Neural crest cell (in vitro differentiated cells): ENCODE data around the gene CLDND1. TPM values are rescaled to one million over a fixed set of nuclear protein-coding genes. Genes with fewer than 3 reads are reported as not detected.

Source experiments
- DNase-seq: peaks from one replicate; pipeline ENCODE4 v3.0.0; 2021; ENCODE audit warnings: low read depth, mixed read lengths, low spot score
- H3K27ac Mint-ChIP-seq: one replicate; pipeline ENCODE4 v1.8.0; 2021; ENCODE audit warnings: mild to moderate bottlenecking, mixed read lengths; ENCODE audit not compliant: unreplicated experiment
- H3K27me3 Mint-ChIP-seq: 2 replicates; pipeline ENCODE4 v1.8.0; 2021; ENCODE audit warnings: low read depth, mild to moderate bottlenecking, mixed read lengths
- H3K36me3 Mint-ChIP-seq: 2 replicates; pipeline ENCODE4 v1.8.0; 2021; ENCODE audit warnings: low read depth, mild to moderate bottlenecking, mixed read lengths
- H3K4me1 Mint-ChIP-seq: 2 replicates; pipeline ENCODE4 v1.8.0; 2021; ENCODE audit warnings: mixed read lengths
- H3K4me3 Mint-ChIP-seq: one replicate; pipeline ENCODE4 v1.8.0; 2021; ENCODE audit warnings: mild to moderate bottlenecking, mixed read lengths
- H3K9me3 Mint-ChIP-seq: 2 replicates; pipeline ENCODE4 v1.8.0; 2021; ENCODE audit warnings: mixed read lengths
- long read RNA-seq: library from polyadenylated mRNA; unstranded; transcript quantifications from one replicate; pipeline ENCODE4 v2.0.0, GENCODE V29; 2020
- total RNA-seq: library from RNA; stranded (reverse); gene quantifications from 2 replicates; pipeline ENCODE4 v1.2.1, GENCODE V29; 2021
- TF ChIP-seq, protein P1 (sequence below): fragments of 200-600 bp; sonication (generic); conservative IDR thresholded peaks from 2 replicates; pipeline ENCODE4 v1.5.0; 2021; ENCODE audit warnings: antibody characterized with exemption, mild to moderate bottlenecking

The CLDND1 gene
- 93.5 and 102 TPM in 2 replicates for total RNA-seq
- long read RNA-seq, transcript CLDND1-201 (5 exons, 2,161 nt), result major isoform, 28 of 43 reads
- long read RNA-seq, partial matches to known transcripts, result 1 of 43 reads
- long read RNA-seq, other reads (novel, unspliced or antisense), result 4 of 43 reads

DNA sequence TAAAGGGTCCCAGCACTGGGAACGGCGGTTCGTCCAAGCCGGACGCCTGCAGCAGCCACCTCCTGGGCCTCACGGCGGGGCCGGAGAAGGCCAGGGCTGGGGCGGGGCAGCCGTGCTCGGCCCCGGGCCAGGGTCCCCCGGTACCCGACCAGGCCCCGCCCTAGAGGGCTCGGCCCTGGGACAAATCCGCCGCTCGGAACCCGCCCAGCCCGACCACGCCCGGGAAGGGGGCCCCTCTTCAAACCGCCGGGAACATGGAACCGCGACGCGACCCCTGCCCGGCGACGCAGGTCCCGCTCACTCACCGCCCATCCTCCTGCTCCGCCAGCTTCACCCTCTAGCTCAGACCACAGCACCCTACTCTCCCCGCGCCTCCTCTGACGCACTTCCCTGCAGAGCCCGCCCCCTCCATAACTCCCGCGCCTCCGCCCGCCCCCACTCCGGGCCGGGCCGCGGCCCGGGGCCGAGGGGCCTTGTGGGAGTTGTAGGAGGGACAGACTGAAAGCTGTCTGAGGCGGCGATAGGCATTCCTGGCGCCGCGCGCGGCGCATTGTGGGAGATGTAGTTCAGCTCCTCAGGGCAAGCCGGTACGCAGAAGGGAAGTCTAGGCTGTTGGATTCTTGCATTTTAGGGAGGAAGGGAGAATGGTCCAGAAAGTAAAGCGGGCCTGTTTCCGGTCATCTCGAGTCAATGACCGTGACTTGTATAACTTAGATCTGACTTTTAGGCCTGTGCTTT lies at the start of gene CLDND1:
Gene CLDND1, minus strand, starts transcription at position 359 of the 738 bp plus-strand sequence. CDS start 1,478 bp downstream, outside the sequence.
- Mint-ChIP-seq H3K27ac (peak within 1 kb of the TSS; percentile 97), H3K9me3 (peaks cover 2% of the 10 kb centered on the region), H3K27me3 (no peaks in the 10 kb centered on the region), H3K4me3 (peak within 1 kb of the TSS; percentile 90), H3K36me3 (peaks cover 9% of the 10 kb centered on the region), H3K4me1 (peaks cover 39% of the 10 kb centered on the region)
- peak; percentile 88 for DNase-seq
- TF ChIP-seq, protein P1, sequence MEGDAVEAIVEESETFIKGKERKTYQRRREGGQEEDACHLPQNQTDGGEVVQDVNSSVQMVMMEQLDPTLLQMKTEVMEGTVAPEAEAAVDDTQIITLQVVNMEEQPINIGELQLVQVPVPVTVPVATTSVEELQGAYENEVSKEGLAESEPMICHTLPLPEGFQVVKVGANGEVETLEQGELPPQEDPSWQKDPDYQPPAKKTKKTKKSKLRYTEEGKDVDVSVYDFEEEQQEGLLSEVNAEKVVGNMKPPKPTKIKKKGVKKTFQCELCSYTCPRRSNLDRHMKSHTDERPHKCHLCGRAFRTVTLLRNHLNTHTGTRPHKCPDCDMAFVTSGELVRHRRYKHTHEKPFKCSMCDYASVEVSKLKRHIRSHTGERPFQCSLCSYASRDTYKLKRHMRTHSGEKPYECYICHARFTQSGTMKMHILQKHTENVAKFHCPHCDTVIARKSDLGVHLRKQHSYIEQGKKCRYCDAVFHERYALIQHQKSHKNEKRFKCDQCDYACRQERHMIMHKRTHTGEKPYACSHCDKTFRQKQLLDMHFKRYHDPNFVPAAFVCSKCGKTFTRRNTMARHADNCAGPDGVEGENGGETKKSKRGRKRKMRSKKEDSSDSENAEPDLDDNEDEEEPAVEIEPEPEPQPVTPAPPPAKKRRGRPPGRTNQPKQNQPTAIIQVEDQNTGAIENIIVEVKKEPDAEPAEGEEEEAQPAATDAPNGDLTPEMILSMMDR, result no peak

GRCh38 chr3:98568402-98568801 lies 45.7 kb upstream of the CLDND1 start:
- Mint-ChIP-seq H3K36me3 (no peaks in the 10 kb centered on the region), H3K4me1 (peaks cover 2% of the 10 kb centered on the region), H3K27ac (no peak overlapping the region), H3K4me3 (no peak overlapping the region), H3K27me3 (no peaks in the 10 kb centered on the region), H3K9me3 (no peaks in the 10 kb centered on the region)
- TF ChIP-seq, protein P1, result no peak
- no peak for DNase-seq

GRCh38 chr3:98567666-98568270 lies 45.1 kb upstream of the CLDND1 start:
- Mint-ChIP-seq H3K4me3 (no peak overlapping the region), H3K27ac (no peak overlapping the region), H3K9me3 (no peaks in the 10 kb centered on the region), H3K27me3 (no peaks in the 10 kb centered on the region), H3K4me1 (no peaks in the 10 kb centered on the region), H3K36me3 (no peaks in the 10 kb centered on the region)
- TF ChIP-seq, protein P1, result no peak
- DNase-seq, result no peak

DNA sequence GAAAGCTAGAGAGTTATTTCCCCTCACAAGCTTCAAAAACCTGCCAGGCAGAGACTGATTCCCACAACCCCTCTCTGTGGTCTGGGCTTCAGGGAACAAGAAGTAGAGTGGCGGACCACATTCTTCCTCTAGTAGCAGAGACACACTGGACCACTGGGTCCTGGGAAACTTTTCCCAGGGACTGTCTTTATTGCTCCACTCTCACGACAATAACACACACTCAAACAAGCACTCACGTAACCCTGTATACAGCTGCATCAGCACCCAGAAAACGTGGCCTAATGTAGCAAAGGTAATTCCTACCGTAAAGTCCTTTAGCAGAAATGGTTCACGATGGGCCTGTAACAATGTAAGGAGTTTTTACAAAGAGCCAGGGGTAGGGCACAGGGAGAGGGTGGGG lies 43.1 kb upstream of the CLDND1 start:
- DNase-seq, result no peak
- H3K4me1 Mint-ChIP-seq, result no peaks in the 10 kb centered on the region
- H3K9me3 Mint-ChIP-seq, result no peaks in the 10 kb centered on the region
- H3K27ac Mint-ChIP-seq, result peak overlapping the region; percentile 65
- no peaks in the 10 kb centered on the region for H3K36me3 Mint-ChIP-seq
- H3K4me3 Mint-ChIP-seq, result no peak overlapping the region
- TF ChIP-seq, protein P1, result no peak
- no peaks in the 10 kb centered on the region for H3K27me3 Mint-ChIP-seq

GRCh38 chr3:98565237-98565643 lies 42.5 kb upstream of the CLDND1 start:
- TF ChIP-seq, protein P1, result no peak
- Mint-ChIP-seq H3K27ac (no peak overlapping the region), H3K4me3 (no peak overlapping the region), H3K36me3 (no peaks in the 10 kb centered on the region), H3K27me3 (no peaks in the 10 kb centered on the region), H3K9me3 (no peaks in the 10 kb centered on the region), H3K4me1 (no peaks in the 10 kb centered on the region)
- DNase-seq, result no peak
